HG03558 (cell line): Measurements from ENCODE around the gene DLG1.
"Not testable (repeated sequence)": the region's sequence is repeated elsewhere in the genome, so short reads cannot be mapped to it uniquely, and the experiment has no call there.

ENCODE experiments used
- ATAC-seq: cut with Tn5 transposase; IDR thresholded peaks from one replicate; pipeline ENCODE4 v1.9.1; 2021; ENCODE audit warnings: moderate number of reproducible peaks; ENCODE audit not compliant: unreplicated experiment; ENCODE audit errors: extremely low read depth

Gene DLG1

GRCh38 chr3:197041875-197042488, 256.4 kb downstream of the DLG1 start:
- no peak for ATAC-seq

- no peak for ATAC-seq
Measured at GRCh38 chr3:197040658-197041057, 257.8 kb downstream of the DLG1 start.

GRCh38 chr3:197038679-197039462, 259.5 kb downstream of the DLG1 start:
- no peak for ATAC-seq

GRCh38 chr3:197035577-197035976, 262.8 kb downstream of the DLG1 start:
- ATAC-seq: no peak

- not testable (repeated sequence) for ATAC-seq
Measured at GRCh38 chr3:197034778-197035177, 263.6 kb downstream of the DLG1 start.

- not testable (repeated sequence) for ATAC-seq
Measured at GRCh38 chr3:197033764-197034163, 264.6 kb downstream of the DLG1 start.

- no peak for ATAC-seq
Measured at GRCh38 chr3:197031315-197032285, 266.8 kb downstream of the DLG1 start.

- no peak for ATAC-seq
Measured at GRCh38 chr3:197030379-197031314, 267.8 kb downstream of the DLG1 start.

- peak; percentile 56 for ATAC-seq
Measured at GRCh38 chr3:197029511-197030167, 268.8 kb downstream of the DLG1 start, which contains the start of gene MELTF. TSS of gene MELTF (minus strand) at chr3:197029817. CDS start at chr3:197029702, 115 bp downstream.

GRCh38 chr3:197028728-197029510, 269.5 kb downstream of the DLG1 start:
- no peak for ATAC-seq

- no peak for ATAC-seq
Measured at GRCh38 chr3:197027896-197028727, 270.3 kb downstream of the DLG1 start.

- ATAC-seq: no peak
Measured at GRCh38 chr3:197027151-197027895, 271.1 kb downstream of the DLG1 start.

GRCh38 chr3:197026481-197026866, 271.9 kb downstream of the DLG1 start:
- no peak for ATAC-seq

- no peak for ATAC-seq
Measured at GRCh38 chr3:197025736-197026480, 272.5 kb downstream of the DLG1 start.

- ATAC-seq: no peak
Measured at GRCh38 chr3:197024881-197025735, 273.3 kb downstream of the DLG1 start.
